ENCODE measurements around the gene ABHD5.

GRCh38 chr3:43765521-43765971 lies 74.8 kb downstream of the ABHD5 start:
- TF ChIP-seq TAF1 (IDR thresholded peaks at IDR 0.05; ENCODE audit: borderline replicate concordance, low read depth, low read length): no peak
- TF ChIP-seq POLR2AphosphoS5 (IDR thresholded peaks at IDR 0.05; ENCODE audit: low read depth, low read length): no peak
- TF ChIP-seq POLR2A (IDR thresholded peaks at IDR 0.05; ENCODE audit: low read depth, low read length): no peak
